K562 (cell line): ENCODE data around the gene TCF25. TPM values are rescaled to one million over a fixed set of nuclear protein-coding genes. Genes with fewer than 3 reads are reported as not detected.

Source experiments
- CTBP1 ChIP-seq: fragments of 450-650 bp; IDR thresholded peaks from 2 replicates; pipeline ENCODE4 v1.6.1; 2016; ENCODE audit warnings: borderline replicate concordance
- MAZ ChIP-seq, 2 experiments: fragments of 450-650 bp in 1 of 2; sonication (generic) in 1 of 2; formaldehyde crosslinking; IDR thresholded peaks in 1 of 2; conservative IDR thresholded peaks in 1 of 2; 2 replicates each; pipeline versions ENCODE4 v1.4.0 to v1.5.0; 2020; ENCODE audit warnings: mild to moderate bottlenecking in 1 of 2, missing genetic modification reagents in 1 of 2
- NONO ChIP-seq, 2 experiments: fragments of 200-400 bp in 1 of 2; fragments of 450-650 bp in 1 of 2; formaldehyde crosslinking in 1 of 2; IDR thresholded peaks; 2 replicates each; pipeline ENCODE4 v1.6.1; 2017; ENCODE audit warnings: low read depth in 2 of 2, mild to moderate bottlenecking in 2 of 2, moderate library complexity in 2 of 2, low read length in 1 of 2
- TCF7L2 ChIP-seq: fragments of 150-350 bp; IDR thresholded peaks from 2 replicates; pipeline ENCODE4 v1.6.1; 2016; ENCODE audit warnings: low read depth, mild to moderate bottlenecking, low read length, moderate library complexity
- polyA plus RNA-seq, 8 experiments: library from polyadenylated mRNA; depleted of rRNA in 4 of 8; stranded (reverse) in 5 of 8; unstranded in 3 of 8; fragments of >200 nt; fragmentation: Nextera tagmentation in 2 of 8; fragmentation: Illumina TruSeq in 1 of 8; extraction: Ambion mirVana in 2 of 8; extraction: Trizol in 1 of 8; gene quantifications; 2 replicates each; pipeline versions ENCODE4 v1.2.1 to v1.2.3, GENCODE V29; 2011 to 2014; ENCODE audit warnings: inconsistent platforms in 1 of 8, missing spikeins in 1 of 8
- total RNA-seq, 7 experiments: library from RNA; depleted of rRNA in 6 of 7; stranded (reverse); fragments of >200 nt in 6 of 7; fragmentation: Illumina TruSeq in 2 of 7; extraction: Trizol in 2 of 7; gene quantifications; 2 replicates each; pipeline versions ENCODE4 v1.2.1 to v1.2.3, GENCODE V29; 2011 to 2021; ENCODE audit warnings: low replicate concordance in 1 of 7
- TF ChIP-seq, protein P1 (sequence below): fragments of 450-650 bp; IDR thresholded peaks from 2 replicates; pipeline ENCODE4 v1.6.1; 2016; ENCODE audit warnings: missing biosample characterization, missing genetic modification characterization
- TF ChIP-seq, protein P2 (sequence below): fragments of 200-800 bp; sonication (Bioruptor generic); IDR thresholded peaks from 2 replicates; pipeline ENCODE4 v1.6.1; 2016; ENCODE audit warnings: missing genetic modification characterization, missing compliant biosample characterization
- TF ChIP-seq, protein P3 (sequence below): fragments of 450-650 bp; formaldehyde crosslinking; IDR thresholded peaks from 2 replicates; pipeline ENCODE4 v1.4.0; 2022; ENCODE audit warnings: missing genetic modification characterization
- TF ChIP-seq, protein P4 (sequence below): IDR thresholded peaks from 3 replicates; pipeline ENCODE4 v1.6.1; 2011; ENCODE audit warnings: borderline replicate concordance, mild to moderate bottlenecking, moderate library complexity; ENCODE audit not compliant: insufficient read length; ENCODE audit errors: extremely low read depth
- TF ChIP-seq, protein P5 (sequence below): fragments of 200-800 bp; sonication (Bioruptor generic); IDR thresholded peaks from 2 replicates; pipeline ENCODE4 v1.6.1; 2017; ENCODE audit warnings: missing genetic modification characterization, missing compliant biosample characterization
- TF ChIP-seq, protein P6 (sequence below): fragments of 150-350 bp; conservative IDR thresholded peaks from 2 replicates; pipeline ENCODE4 v1.6.1; 2014; ENCODE audit warnings: low read length

The TCF25 gene
- total and polyA plus RNA-seq, 9 of the 15 experiments (the other 6 are each of a cell fraction or from before 2014, with no cell fraction given) = 9.0 to 154 (median 83.8) TPM

DNA sequence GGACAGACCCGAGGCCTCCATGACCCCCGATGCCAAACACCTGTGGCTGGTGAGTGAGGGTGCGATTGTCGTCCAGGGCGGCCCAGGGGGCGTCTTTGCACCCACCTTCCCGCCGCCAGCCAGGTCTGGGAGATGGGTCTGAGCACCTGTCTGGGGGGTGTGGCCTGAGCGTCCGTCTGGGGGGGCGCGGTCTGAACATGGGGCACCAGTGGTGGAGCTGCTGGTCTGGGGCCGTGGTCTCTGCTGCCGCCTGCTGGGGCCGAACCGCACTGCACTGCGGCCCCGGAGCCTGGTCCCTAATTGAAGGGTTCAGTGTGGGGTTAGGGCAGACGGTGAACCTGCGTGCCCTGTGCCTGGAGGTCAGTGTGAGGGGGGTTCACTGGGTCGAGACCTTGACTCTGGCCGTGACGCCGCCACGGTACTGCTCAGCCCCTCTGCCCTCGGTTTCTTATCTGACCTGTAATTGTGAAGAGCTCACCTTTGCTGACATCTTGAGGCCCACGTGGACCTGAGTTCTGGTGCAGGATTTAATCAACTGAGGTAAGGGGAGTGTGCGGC lies 12.6 kb upstream of the TCF25 start (continued):
- TF ChIP-seq, protein P1, sequence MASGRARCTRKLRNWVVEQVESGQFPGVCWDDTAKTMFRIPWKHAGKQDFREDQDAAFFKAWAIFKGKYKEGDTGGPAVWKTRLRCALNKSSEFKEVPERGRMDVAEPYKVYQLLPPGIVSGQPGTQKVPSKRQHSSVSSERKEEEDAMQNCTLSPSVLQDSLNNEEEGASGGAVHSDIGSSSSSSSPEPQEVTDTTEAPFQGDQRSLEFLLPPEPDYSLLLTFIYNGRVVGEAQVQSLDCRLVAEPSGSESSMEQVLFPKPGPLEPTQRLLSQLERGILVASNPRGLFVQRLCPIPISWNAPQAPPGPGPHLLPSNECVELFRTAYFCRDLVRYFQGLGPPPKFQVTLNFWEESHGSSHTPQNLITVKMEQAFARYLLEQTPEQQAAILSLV = no peak
- TF ChIP-seq, protein P2, sequence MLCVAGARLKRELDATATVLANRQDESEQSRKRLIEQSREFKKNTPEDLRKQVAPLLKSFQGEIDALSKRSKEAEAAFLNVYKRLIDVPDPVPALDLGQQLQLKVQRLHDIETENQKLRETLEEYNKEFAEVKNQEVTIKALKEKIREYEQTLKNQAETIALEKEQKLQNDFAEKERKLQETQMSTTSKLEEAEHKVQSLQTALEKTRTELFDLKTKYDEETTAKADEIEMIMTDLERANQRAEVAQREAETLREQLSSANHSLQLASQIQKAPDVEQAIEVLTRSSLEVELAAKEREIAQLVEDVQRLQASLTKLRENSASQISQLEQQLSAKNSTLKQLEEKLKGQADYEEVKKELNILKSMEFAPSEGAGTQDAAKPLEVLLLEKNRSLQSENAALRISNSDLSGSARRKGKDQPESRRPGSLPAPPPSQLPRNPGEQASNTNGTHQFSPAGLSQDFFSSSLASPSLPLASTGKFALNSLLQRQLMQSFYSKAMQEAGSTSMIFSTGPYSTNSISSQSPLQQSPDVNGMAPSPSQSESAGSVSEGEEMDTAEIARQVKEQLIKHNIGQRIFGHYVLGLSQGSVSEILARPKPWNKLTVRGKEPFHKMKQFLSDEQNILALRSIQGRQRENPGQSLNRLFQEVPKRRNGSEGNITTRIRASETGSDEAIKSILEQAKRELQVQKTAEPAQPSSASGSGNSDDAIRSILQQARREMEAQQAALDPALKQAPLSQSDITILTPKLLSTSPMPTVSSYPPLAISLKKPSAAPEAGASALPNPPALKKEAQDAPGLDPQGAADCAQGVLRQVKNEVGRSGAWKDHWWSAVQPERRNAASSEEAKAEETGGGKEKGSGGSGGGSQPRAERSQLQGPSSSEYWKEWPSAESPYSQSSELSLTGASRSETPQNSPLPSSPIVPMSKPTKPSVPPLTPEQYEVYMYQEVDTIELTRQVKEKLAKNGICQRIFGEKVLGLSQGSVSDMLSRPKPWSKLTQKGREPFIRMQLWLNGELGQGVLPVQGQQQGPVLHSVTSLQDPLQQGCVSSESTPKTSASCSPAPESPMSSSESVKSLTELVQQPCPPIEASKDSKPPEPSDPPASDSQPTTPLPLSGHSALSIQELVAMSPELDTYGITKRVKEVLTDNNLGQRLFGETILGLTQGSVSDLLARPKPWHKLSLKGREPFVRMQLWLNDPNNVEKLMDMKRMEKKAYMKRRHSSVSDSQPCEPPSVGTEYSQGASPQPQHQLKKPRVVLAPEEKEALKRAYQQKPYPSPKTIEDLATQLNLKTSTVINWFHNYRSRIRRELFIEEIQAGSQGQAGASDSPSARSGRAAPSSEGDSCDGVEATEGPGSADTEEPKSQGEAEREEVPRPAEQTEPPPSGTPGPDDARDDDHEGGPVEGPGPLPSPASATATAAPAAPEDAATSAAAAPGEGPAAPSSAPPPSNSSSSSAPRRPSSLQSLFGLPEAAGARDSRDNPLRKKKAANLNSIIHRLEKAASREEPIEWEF (CRISPR knock-in tag) = no peak
- TF ChIP-seq, protein P3, sequence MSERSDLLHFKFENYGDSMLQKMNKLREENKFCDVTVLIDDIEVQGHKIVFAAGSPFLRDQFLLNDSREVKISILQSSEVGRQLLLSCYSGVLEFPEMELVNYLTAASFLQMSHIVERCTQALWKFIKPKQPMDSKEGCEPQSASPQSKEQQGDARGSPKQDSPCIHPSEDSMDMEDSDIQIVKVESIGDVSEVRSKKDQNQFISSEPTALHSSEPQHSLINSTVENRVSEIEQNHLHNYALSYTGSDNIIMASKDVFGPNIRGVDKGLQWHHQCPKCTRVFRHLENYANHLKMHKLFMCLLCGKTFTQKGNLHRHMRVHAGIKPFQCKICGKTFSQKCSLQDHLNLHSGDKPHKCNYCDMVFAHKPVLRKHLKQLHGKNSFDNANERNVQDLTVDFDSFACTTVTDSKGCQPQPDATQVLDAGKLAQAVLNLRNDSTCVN = no peak
- TF ChIP-seq, protein P4, sequence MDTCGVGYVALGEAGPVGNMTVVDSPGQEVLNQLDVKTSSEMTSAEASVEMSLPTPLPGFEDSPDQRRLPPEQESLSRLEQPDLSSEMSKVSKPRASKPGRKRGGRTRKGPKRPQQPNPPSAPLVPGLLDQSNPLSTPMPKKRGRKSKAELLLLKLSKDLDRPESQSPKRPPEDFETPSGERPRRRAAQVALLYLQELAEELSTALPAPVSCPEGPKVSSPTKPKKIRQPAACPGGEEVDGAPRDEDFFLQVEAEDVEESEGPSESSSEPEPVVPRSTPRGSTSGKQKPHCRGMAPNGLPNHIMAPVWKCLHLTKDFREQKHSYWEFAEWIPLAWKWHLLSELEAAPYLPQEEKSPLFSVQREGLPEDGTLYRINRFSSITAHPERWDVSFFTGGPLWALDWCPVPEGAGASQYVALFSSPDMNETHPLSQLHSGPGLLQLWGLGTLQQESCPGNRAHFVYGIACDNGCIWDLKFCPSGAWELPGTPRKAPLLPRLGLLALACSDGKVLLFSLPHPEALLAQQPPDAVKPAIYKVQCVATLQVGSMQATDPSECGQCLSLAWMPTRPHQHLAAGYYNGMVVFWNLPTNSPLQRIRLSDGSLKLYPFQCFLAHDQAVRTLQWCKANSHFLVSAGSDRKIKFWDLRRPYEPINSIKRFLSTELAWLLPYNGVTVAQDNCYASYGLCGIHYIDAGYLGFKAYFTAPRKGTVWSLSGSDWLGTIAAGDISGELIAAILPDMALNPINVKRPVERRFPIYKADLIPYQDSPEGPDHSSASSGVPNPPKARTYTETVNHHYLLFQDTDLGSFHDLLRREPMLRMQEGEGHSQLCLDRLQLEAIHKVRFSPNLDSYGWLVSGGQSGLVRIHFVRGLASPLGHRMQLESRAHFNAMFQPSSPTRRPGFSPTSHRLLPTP = no peak
- no peak for TF ChIP-seq TCF7L2
- TF ChIP-seq NONO (IDR thresholded peaks at IDR 0.05; ENCODE audit: low read depth in 2 of 2, low read length in 1 of 2) = peak in 1 of 2 experiments; percentile 43; a peak in 1 of 4 replicates
- peak; percentile 46 to 76; a peak in 3 of 4 replicates for TF ChIP-seq MAZ (CRISPR knock-in tag; conservative IDR thresholded peaks at IDR 0.05 in 1 of 2, IDR thresholded peaks at IDR 0.05 in 1 of 2)
- peak; percentile 57; the same call in 1 of the 2 replicates for TF ChIP-seq CTBP1
- TF ChIP-seq, protein P5, sequence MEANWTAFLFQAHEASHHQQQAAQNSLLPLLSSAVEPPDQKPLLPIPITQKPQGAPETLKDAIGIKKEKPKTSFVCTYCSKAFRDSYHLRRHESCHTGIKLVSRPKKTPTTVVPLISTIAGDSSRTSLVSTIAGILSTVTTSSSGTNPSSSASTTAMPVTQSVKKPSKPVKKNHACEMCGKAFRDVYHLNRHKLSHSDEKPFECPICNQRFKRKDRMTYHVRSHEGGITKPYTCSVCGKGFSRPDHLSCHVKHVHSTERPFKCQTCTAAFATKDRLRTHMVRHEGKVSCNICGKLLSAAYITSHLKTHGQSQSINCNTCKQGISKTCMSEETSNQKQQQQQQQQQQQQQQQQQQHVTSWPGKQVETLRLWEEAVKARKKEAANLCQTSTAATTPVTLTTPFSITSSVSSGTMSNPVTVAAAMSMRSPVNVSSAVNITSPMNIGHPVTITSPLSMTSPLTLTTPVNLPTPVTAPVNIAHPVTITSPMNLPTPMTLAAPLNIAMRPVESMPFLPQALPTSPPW = peak; percentile 81
- TF ChIP-seq, protein P6, sequence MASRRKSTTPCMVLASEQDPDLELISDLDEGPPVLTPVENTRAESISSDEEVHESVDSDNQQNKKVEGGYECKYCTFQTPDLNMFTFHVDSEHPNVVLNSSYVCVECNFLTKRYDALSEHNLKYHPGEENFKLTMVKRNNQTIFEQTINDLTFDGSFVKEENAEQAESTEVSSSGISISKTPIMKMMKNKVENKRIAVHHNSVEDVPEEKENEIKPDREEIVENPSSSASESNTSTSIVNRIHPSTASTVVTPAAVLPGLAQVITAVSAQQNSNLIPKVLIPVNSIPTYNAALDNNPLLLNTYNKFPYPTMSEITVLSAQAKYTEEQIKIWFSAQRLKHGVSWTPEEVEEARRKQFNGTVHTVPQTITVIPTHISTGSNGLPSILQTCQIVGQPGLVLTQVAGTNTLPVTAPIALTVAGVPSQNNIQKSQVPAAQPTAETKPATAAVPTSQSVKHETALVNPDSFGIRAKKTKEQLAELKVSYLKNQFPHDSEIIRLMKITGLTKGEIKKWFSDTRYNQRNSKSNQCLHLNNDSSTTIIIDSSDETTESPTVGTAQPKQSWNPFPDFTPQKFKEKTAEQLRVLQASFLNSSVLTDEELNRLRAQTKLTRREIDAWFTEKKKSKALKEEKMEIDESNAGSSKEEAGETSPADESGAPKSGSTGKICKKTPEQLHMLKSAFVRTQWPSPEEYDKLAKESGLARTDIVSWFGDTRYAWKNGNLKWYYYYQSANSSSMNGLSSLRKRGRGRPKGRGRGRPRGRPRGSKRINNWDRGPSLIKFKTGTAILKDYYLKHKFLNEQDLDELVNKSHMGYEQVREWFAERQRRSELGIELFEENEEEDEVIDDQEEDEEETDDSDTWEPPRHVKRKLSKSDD = no peak
